HG03575 (cell line): ENCODE results near the gene ATP5ME.

Experiments used
- ATAC-seq: cut with Tn5 transposase; IDR thresholded peaks from one replicate; pipeline ENCODE4 v1.9.1; 2021; ENCODE audit not compliant: unreplicated experiment, insufficient number of reproducible peaks, low FRiP score; ENCODE audit errors: extremely low read depth

ATP5ME gene

DNA sequence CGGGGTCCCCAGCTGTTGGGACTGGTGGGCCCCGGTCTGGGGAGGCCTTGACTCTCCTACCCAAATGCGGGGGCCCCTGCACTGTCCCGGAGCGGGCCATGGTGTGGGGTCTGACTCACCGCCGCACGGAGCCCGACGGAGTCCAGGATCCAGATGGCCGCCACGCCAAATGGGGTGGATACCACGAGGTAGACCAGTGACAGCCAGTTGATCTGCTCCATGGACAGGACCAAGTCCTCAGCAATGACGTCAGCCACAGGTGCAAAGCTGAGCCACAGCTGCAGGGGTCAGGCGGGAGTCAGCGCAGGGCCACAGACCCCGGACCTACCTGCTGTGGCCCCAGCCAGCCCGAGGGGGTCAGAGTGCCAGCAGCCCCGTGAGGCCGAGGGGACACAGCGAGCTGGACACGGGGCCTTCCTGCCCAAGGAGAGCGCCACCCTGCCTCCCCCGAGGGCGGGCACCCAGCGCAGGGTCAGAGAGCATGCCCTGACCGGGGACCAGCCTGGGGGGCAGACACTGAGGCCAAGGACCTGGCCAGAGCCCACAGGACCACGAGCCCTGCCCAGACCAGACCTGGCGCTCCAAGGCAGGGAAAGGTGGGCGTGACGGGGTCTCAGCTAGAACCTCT lies 12.5 kb upstream of the ATP5ME start:
- ATAC-seq = no peak

DNA sequence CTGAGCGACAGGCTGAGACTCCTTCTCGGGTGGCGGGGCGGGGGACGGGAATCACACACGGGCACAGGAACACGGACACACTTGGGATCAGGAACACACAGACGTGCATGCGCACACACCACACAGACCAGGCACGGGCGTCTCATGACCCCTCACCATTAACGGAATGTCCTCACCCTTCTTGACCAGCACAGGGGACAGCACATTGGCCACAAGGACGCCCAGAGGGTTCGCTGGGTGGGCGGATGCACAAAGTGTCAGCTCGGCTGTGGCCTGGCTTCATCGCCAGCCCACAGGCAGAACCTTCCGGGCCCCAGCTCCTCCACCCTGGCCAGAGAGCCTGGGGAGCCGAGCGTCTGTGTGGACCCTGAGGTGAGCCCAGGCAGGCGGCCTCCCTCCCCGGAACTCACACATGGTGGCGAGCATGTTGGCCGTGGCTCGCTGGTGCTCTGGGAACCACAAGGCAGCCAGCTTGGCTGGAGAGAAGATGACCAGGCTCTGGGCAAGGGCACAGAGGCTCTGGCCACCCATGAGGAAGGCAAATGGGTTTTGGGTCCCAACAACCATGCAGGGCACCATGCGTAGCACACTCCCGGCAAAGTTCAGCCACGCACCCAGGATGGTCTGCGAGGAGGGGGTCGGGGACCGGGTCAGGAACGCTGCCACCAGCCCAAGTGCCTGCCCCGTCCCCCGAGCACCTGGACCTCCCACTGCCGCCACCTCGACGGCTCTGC lies 11.8 kb upstream of the ATP5ME start:
- ATAC-seq = no peak

GRCh38 chr4:684623-685327 lies 10.7 kb upstream of the ATP5ME start:
- ATAC-seq = no peak

DNA sequence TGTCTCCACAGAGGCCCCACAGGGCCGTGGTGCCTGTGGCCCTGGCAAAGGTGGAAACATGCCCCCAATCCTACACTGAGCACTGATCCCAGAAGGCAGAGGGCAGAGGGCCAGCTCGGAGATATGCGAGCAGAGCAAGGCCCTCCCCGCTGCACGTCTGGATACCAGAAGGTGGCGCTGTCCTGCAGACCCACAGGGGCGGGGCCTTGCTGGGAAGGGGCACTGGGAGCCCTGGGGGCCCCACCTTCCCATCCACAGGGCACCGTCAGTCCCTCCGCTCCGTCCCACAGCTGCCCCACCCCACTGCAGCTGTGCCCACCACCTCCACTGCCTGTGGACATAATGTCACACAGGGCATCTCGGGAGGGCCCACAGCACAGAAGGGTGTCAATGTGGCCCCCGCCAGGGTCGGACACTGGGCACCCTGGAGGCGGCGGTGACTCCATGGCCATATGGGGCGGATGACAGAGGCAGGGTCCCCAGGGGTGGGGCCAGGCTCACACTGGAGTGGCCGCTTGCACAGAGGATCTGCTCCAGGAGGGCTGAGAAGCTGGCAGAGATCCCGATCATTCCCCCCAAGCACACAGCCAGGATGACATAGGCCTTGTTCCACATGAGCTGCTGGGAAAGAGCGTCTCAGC lies 10.0 kb upstream of the ATP5ME start:
- no peak for ATAC-seq

GRCh38 chr4:683247-683897 lies 9.3 kb upstream of the ATP5ME start:
- no peak for ATAC-seq

DNA sequence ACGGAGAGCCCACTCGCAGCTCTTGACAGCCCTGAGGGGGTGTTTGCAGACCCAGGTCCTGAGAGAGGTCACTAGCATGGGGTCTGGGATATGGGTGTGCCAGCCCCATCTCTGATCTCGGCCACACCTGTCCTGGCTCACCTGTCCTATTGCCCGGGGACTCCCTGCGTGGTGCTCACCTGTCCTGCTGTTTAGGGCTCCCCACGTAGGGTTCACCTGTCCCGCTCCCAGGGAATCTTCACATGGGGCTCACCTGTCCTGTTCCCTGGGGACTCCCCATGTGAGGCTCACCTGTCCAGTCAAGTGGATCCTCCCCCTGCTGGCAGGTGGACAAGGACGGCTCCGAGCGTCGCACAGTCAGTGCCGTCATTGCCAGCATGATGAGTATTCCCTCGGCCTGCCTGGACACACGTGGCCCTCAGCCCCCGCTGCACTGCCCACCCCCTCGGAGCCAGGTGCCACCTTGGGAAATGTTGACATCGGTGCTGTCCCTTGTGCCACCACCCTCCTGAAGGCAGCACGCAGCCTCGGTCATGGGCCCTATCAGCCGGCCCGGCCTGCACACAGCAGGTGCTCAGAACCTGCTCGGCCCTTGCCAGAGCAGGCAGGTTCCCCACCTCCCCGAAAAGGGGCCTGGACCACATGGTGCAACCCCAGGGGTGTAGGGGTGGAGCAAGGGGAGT lies 8.6 kb upstream of the ATP5ME start:
- ATAC-seq = no peak

- ATAC-seq = no peak
Measured at GRCh38 chr4:681736-682451, 7.8 kb upstream of the ATP5ME start.

- ATAC-seq = no peak
Measured at GRCh38 chr4:680928-681645, 7.0 kb upstream of the ATP5ME start.

- ATAC-seq = no peak
Measured at GRCh38 chr4:680551-680927, 6.5 kb upstream of the ATP5ME start.

- no peak for ATAC-seq
Measured at GRCh38 chr4:680091-680490, 6.0 kb upstream of the ATP5ME start.

- ATAC-seq = no peak
Measured at GRCh38 chr4:679629-680028, 5.6 kb upstream of the ATP5ME start.

GRCh38 chr4:679104-679481 lies 5.0 kb upstream of the ATP5ME start:
- ATAC-seq = no peak

- ATAC-seq = no peak
Measured at GRCh38 chr4:678331-679103, 4.4 kb upstream of the ATP5ME start.

DNA sequence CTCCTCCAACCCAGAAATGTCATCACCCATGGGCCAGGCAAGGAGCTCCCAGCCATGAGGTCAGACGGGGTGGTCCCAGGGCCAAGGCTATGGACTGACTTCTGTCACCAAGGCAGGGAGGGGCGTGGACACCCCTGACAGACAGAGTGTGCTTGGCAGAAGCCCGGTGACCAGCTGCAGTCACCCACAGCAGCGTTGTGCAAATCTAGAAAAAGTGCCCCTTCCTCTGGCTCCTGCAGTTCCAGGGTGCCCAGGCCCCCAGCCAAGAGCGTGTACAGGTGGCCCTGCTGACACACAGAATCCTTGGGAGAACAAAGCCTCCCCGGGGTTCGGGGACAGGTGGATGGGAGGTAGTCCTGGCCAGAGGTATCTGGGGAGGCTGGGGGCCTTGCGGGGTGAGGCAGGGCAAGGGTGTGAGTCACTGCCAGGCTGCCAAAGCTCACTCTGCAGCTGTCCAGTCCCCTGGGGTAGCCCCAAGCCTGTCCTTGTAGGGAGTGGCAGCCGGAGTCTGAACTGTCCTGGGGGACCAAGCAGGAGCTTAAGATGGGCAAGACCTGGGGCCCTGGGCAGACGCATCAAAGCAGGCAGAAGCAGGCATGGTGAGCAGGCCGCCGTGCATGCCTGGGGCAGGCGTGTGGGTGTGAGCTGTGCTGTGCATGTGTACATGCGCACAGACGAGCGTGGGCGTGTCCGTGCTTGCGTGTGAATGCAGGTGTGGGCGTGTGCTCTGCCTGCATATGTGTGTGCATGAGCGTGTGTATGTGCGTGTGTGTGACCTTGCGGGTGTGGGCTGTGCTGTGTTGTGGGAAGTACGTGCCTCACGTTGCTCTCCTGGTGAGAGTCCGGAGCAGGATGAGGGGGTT lies 3.6 kb upstream of the ATP5ME start:
- ATAC-seq = no peak

DNA sequence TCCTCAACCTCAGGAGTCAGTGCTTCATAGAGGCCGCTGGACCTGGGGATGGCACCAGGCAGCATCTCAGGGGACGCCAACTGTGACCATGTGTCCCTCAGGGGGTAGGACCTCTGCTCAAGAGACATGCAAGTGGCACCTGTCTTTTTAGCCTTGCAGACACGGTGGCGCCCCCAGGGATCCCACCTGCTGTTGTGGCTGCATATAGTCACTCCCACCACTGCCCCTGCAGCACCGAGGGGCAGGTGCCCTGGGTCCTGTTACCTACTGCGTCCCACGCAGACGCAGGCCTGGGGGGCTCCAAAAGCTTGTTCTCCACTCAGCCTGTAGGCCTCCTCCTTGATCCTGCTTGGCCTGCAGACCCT lies 2.8 kb upstream of the ATP5ME start:
- ATAC-seq = no peak
